Smooth muscle cell (in vitro differentiated cells): ENCODE results near the gene BACE1. TPM values are rescaled to one million over a fixed set of nuclear protein-coding genes. Genes with fewer than 3 reads are reported as not detected.

Experiments used
- DNase-seq: peaks from one replicate; lab custom pipeline; 2025; ENCODE audit not compliant: unreplicated experiment; lab: John Stamatoyannopoulos, UW
- H2AFZ ChIP-seq: fragments of 200-600 bp; sonication (generic); 2 replicates; pipeline ENCODE4 v1.6.0; 2016; ENCODE audit warnings: antibody characterized with exemption, low read depth, mild to moderate bottlenecking
- H3F3A ChIP-seq: fragments of 200-600 bp; sonication (generic); 2 replicates; pipeline ENCODE4 v1.6.0; 2017; ENCODE audit warnings: antibody characterized with exemption, low read depth
- H3K27ac ChIP-seq: fragments of 200-600 bp; sonication (generic); 2 replicates; pipeline ENCODE4 v1.5.1; 2016; ENCODE audit warnings: low read depth, mild to moderate bottlenecking
- H3K27me3 ChIP-seq: fragments of 200-600 bp; sonication (generic); 2 replicates; pipeline ENCODE4 v1.6.1; 2016; ENCODE audit warnings: low read depth, mild to moderate bottlenecking
- H3K36me3 ChIP-seq: fragments of 200-600 bp; sonication (generic); 2 replicates; pipeline ENCODE4 v1.5.1; 2016; ENCODE audit warnings: low read depth
- H3K4me1 ChIP-seq: fragments of 200-600 bp; sonication (generic); 2 replicates; pipeline ENCODE4 v1.5.1; 2016; ENCODE audit warnings: low read depth
- H3K4me2 ChIP-seq: fragments of 200-600 bp; sonication (generic); 2 replicates; pipeline ENCODE4 v1.6.0; 2016; ENCODE audit warnings: mild to moderate bottlenecking
- H3K4me3 ChIP-seq: fragments of 200-600 bp; sonication (generic); 2 replicates; pipeline ENCODE4 v1.5.1; 2016; ENCODE audit warnings: mild to moderate bottlenecking
- H3K79me2 ChIP-seq: fragments of 200-600 bp; sonication (generic); 2 replicates; pipeline ENCODE4 v1.6.0; 2016; ENCODE audit warnings: low read depth, mild to moderate bottlenecking
- H3K9ac ChIP-seq: fragments of 200-600 bp; sonication (generic); 2 replicates; pipeline ENCODE4 v1.6.0; 2016; ENCODE audit warnings: low read depth
- H3K9me3 ChIP-seq: fragments of 200-600 bp; sonication (generic); replicated peaks from 2 replicates; pipeline ENCODE4 v1.5.1; 2016; ENCODE audit warnings: low read depth
- H4K20me1 ChIP-seq: fragments of 200-600 bp; sonication (generic); 2 replicates; pipeline ENCODE4 v1.6.0; 2016; ENCODE audit warnings: low read depth
- WGBS: methylation state at CpG from one replicate; pipeline ENCODE4 v1.1.7; 2016; ENCODE audit warnings: low lambda C conversion rate; 5-methylcytosine and 5-hydroxymethylcytosine counted together
- polyA plus RNA-seq: library from polyadenylated mRNA; unstranded; fragments of >200 nt; fragmentation: Nextera tagmentation; extraction: Ambion mirVana; gene quantifications from 2 replicates; pipeline ENCODE4 v1.2.1, GENCODE V29; 2016
- total RNA-seq: library from RNA; depleted of rRNA; stranded (reverse); fragments of >200 nt; gene quantifications from 2 replicates; pipeline ENCODE4 v1.2.3, GENCODE V29; 2014
- TF ChIP-seq, protein P1 (sequence below): fragments of 200-600 bp; sonication (generic); IDR thresholded peaks from 2 replicates; pipeline ENCODE4 v1.5.1; 2017; ENCODE audit warnings: borderline replicate concordance, mild to moderate bottlenecking, antibody characterized with exemption; ENCODE audit not compliant: insufficient read depth, poor library complexity, severe bottlenecking

BACE1 gene
- 26.6 and 32.4 TPM in 2 replicates for total RNA-seq
- 17.5 and 22.4 TPM in 2 replicates for polyA plus RNA-seq

DNA sequence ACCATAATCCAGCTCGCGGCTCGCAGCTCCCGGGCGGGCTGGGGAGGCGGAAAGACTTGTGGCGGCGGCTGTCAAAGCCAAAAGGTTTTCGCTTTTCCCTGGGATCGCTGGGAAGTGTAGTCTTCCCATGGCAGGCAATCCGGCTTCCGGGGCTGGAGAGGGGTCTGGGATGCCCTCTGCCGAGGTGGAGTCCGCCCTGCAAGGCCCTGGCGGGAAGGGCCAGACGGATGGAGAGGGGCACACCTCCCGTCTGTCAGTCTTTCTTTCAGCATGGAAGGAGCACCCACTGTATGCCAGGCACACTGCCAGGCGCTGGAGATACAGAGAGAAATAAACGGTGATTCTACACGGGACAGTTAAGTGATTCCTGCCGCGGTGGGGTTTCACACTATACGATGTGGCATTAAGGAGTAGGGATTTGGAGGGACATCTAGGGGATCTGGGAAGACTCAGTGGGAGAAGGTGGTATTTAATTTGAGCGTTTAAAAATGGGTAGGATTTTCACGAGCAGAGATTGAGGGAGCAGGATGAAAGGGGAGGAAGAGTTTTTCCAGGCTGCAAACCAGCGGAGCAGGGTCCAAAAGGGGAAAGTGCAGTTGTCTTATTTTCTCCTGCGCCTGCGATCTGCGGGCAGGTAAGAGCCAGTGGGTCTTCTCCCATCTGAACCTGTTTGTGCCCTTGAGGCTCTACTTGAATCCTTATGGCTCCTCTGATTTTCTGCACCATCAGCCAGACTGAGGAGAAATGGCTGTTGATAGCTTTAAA, at the start of gene BACE1:
BACE1 (minus strand) TSS at position 60 of the 765 bp plus-strand sequence. CDS start 461 bp downstream, outside the sequence.
- Histone ChIP-seq H3K36me3 (no peaks in the 10 kb centered on the region), H3K79me2 (no peaks in the 10 kb centered on the region), H3F3A (no peaks in the 10 kb centered on the region), H4K20me1 (no peaks in the 10 kb centered on the region), H3K4me1 (peaks cover 7% of the 10 kb centered on the region), H2AFZ (peak within 1 kb of the TSS; percentile 100), H3K9me3 (no peaks in the 10 kb centered on the region), H3K27ac (no peak within 1 kb of the TSS), H3K27me3 (no peaks in the 10 kb centered on the region), H3K9ac (peak within 1 kb of the TSS; percentile 78), H3K4me3 (peak within 1 kb of the TSS; percentile 83), H3K4me2 (peak within 1 kb of the TSS; percentile 99)
- WGBS: 12% methylated on average over 29 of the region's 29 CpGs
- peak; percentile 38 for DNase-seq
- TF ChIP-seq, protein P1, sequence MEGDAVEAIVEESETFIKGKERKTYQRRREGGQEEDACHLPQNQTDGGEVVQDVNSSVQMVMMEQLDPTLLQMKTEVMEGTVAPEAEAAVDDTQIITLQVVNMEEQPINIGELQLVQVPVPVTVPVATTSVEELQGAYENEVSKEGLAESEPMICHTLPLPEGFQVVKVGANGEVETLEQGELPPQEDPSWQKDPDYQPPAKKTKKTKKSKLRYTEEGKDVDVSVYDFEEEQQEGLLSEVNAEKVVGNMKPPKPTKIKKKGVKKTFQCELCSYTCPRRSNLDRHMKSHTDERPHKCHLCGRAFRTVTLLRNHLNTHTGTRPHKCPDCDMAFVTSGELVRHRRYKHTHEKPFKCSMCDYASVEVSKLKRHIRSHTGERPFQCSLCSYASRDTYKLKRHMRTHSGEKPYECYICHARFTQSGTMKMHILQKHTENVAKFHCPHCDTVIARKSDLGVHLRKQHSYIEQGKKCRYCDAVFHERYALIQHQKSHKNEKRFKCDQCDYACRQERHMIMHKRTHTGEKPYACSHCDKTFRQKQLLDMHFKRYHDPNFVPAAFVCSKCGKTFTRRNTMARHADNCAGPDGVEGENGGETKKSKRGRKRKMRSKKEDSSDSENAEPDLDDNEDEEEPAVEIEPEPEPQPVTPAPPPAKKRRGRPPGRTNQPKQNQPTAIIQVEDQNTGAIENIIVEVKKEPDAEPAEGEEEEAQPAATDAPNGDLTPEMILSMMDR: peak; percentile 9

- no peak overlapping the region for H3K27ac ChIP-seq
- no peak overlapping the region for H3K4me3 ChIP-seq
- no peaks in the 10 kb centered on the region for H3F3A ChIP-seq
- 91% methylated on average over 8 of the region's 8 CpGs for WGBS
- no peaks in the 10 kb centered on the region for H3K4me1 ChIP-seq
- DNase-seq: no peak
- TF ChIP-seq, protein P1: no peak
- H4K20me1 ChIP-seq: peaks cover 3% of the 10 kb centered on the region
- no peak overlapping the region for H2AFZ ChIP-seq
- no peak overlapping the region for H3K9ac ChIP-seq
- no peaks in the 10 kb centered on the region for H3K9me3 ChIP-seq
- H3K79me2 ChIP-seq: no peaks in the 10 kb centered on the region
- H3K4me2 ChIP-seq: no peak overlapping the region
- H3K27me3 ChIP-seq: no peaks in the 10 kb centered on the region
- peaks cover 10% of the 10 kb centered on the region for H3K36me3 ChIP-seq
Observed at GRCh38 chr11:117361432-117361831, 45.4 kb upstream of the BACE1 start.

DNA sequence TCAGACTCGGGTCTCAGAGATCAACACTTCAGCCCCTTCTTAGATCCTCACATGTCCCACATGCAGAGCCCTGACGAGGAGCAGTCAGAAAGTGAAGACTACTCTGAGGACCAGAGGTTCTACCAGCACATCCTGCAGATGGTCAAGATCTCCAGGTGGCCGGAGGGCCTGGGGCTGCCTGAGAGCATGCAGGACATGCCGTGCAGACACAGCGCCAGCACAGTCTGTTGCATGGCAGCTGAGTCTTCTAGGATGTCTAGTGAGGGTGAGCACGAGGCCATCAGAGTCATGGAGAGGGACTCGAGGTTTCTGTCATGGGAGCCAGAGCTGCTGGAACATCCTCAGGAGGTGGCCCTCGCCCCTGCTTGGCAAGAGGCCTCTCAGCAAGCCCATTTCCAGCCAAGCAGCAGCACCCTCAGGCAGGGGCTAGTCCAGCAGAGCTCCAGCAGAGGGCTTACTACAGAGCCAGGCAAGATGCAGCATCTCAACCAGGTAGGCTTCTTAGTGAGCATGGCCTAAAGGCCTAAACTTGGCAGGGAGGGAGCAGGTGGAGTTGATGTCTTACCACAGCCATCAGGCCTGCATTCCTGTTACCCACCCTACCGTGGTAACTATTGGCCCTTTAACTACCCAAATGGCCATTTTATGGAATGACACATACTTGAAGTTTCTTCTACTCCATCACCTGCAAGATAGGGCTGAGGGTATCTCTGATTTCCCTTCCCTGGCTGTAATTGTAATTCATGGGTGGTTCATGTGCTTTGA, 40.3 kb upstream of the BACE1 start:
- TF ChIP-seq, protein P1: no peak
- whole genome bisulfite sequencing: 87% methylated on average over 9 of the region's 9 CpGs

More for the DNA sequence above, 40.3 kb upstream of the BACE1 start:
- Histone ChIP-seq H3K4me1 (no peaks in the 10 kb centered on the region), H3K27ac (no peak overlapping the region), H3F3A (no peaks in the 10 kb centered on the region), H3K4me3 (no peak overlapping the region), H2AFZ (no peak overlapping the region), H3K79me2 (no peaks in the 10 kb centered on the region), H3K9ac (no peak overlapping the region), H3K27me3 (no peaks in the 10 kb centered on the region), H4K20me1 (peaks cover 14% of the 10 kb centered on the region), H3K4me2 (no peak overlapping the region), H3K9me3 (no peaks in the 10 kb centered on the region), H3K36me3 (peaks cover 8% of the 10 kb centered on the region)
- DNase-seq: no peak
